Measurements from ENCODE around the gene PORCN. TPM values are rescaled to one million over a fixed set of nuclear protein-coding genes. Genes with fewer than 3 reads are reported as not detected.

PORCN gene
- polyA plus RNA-seq (ENCODE audit: insufficient read length) = 3.1 TPM

GRCh38 chrX:48508400-48509244 is at the start of gene PORCN:
PORCN (plus strand) TSS chrX:48508992; CDS start chrX:48509821, 829 bp downstream.
- DNase-seq = peak; percentile 67

GRCh38 chrX:48459483-48459882 is 49.3 kb upstream of the PORCN start:
- DNase-seq = no peak

- no peak for DNase-seq
Observed at GRCh38 chrX:48460031-48460430, 48.8 kb upstream of the PORCN start.

GRCh38 chrX:48460606-48461005 is 48.2 kb upstream of the PORCN start:
- no peak for DNase-seq

GRCh38 chrX:48461830-48462229 is 47.0 kb upstream of the PORCN start:
- DNase-seq = no peak

- DNase-seq = no peak
Observed at GRCh38 chrX:48465336-48465933, 43.4 kb upstream of the PORCN start.

GRCh38 chrX:48466696-48467095 is 42.1 kb upstream of the PORCN start:
- DNase-seq = no peak

GRCh38 chrX:48467281-48467761 is 41.5 kb upstream of the PORCN start:
- DNase-seq = no peak

- no peak for DNase-seq
Observed at GRCh38 chrX:48468247-48468671, 40.5 kb upstream of the PORCN start.

- no peak for DNase-seq
Observed at GRCh38 chrX:48468693-48469691, 39.8 kb upstream of the PORCN start.

- no peak for DNase-seq
Observed at GRCh38 chrX:48470110-48470832, 38.5 kb upstream of the PORCN start, which contains the start of gene SLC38A5. SLC38A5 (minus strand) TSS chrX:48470260; CDS start chrX:48467924, 2,336 bp downstream.

GRCh38 chrX:48470833-48471118 is 38.0 kb upstream of the PORCN start:
- no peak for DNase-seq

- DNase-seq = no peak
Observed at GRCh38 chrX:48471504-48471903, 37.3 kb upstream of the PORCN start.

- no peak for DNase-seq
Observed at GRCh38 chrX:48472225-48472624, 36.6 kb upstream of the PORCN start.

GRCh38 chrX:48472851-48473703 is 35.7 kb upstream of the PORCN start:
- no peak for DNase-seq

- DNase-seq = no peak
Observed at GRCh38 chrX:48473704-48473990, 35.1 kb upstream of the PORCN start.

- DNase-seq = no peak
Observed at GRCh38 chrX:48474127-48474526, 34.7 kb upstream of the PORCN start.

GRCh38 chrX:48474581-48474980 is 34.2 kb upstream of the PORCN start:
- DNase-seq = no peak

GRCh38 chrX:48475296-48475695 is 33.5 kb upstream of the PORCN start:
- no peak for DNase-seq

GRCh38 chrX:48475774-48476577 is 32.8 kb upstream of the PORCN start, which contains the start of gene FTSJ1:
FTSJ1 (plus strand) TSS chrX:48476199; CDS start chrX:48478048, 1,849 bp downstream.
- DNase-seq = peak; percentile 90

Data from hindlimb muscle (tissue), 1 donor.